Right cardiac atrium (tissue), 5 donors: ENCODE measurements around the gene IL12RB1. TPM values are rescaled to one million over a fixed set of nuclear protein-coding genes. Genes with fewer than 3 reads are reported as not detected.
"Not testable (repeated sequence)": the region's sequence is repeated elsewhere in the genome, so short reads cannot be mapped to it uniquely, and the experiment has no call there.

Source experiments
- ATAC-seq, 2 donors: fragments of 200-7000 bp; cut with Tn5 transposase; one replicate each; pipeline versions ENCODE4 v1.8.0 to v1.9.1; 2020; ENCODE audit warnings: moderate library complexity in 2 of 2, mild to moderate bottlenecking in 1 of 2
- DNase-seq, 3 donors: peaks; one replicate each; pipeline ENCODE4 v3.0.0-alpha.2; 2020
- H3K27ac ChIP-seq: one replicate; pipeline ENCODE4 v1.5.1; 2013; ENCODE audit warnings: mild to moderate bottlenecking, low read length, control low read depth, moderate library complexity
- H3K27me3 ChIP-seq: one replicate; pipeline ENCODE4 v1.6.1; 2013; ENCODE audit not compliant: control insufficient read depth, insufficient read depth
- H3K4me1 ChIP-seq: one replicate; pipeline ENCODE4 v1.6.1; 2013; ENCODE audit warnings: low read length; ENCODE audit not compliant: control insufficient read depth, insufficient read depth
- H3K4me3 ChIP-seq: one replicate; pipeline ENCODE4 v1.5.1; 2013; ENCODE audit warnings: low read length, control low read depth
- H3K9me3 ChIP-seq: one replicate; pipeline ENCODE4 v1.6.1; 2013; ENCODE audit warnings: low read length; ENCODE audit not compliant: control insufficient read depth
- WGBS: extraction: QIAGEN DNeasy Blood & Tissue Kit; methylation state at CpG from one replicate; pipeline ENCODE4 v1.1.7; 2013; 5-methylcytosine and 5-hydroxymethylcytosine counted together
- intact Hi-C, 4 donors: fragments of 100-400 bp; cut with DNase I; formaldehyde crosslinking; loops; one replicate each; pipeline versions ENCODE4 v1.11.0 to v1.14.0; 2022 to 2023
- polyA plus RNA-seq: library from polyadenylated mRNA; stranded (reverse); fragments of 200-250 nt; gene quantifications from one replicate; pipeline ENCODE4 v1.2.3, GENCODE V29; 2013
- total RNA-seq, 4 donors: library from RNA; stranded (reverse); fragmentation: NEBNext Ultra II Directional; extraction: Animal tissue kit (Norgen Biotek cat#: 25700); gene quantifications; one replicate each; pipeline ENCODE4 v1.2.1, GENCODE V29; 2021
- donor health status: healthy with polysubstance abuse.
- donor health status: DM: no; HTN: yes; CAD: no.
- donor health status: DM: no; HTN: no; CAD: no.
- donor health status: DM: no; HTN: yes; CAD: no; lungs with severe emphysema.
- donor health status: DM: yes; HTN: yes; CAD: no.

The IL12RB1 gene
- total and polyA plus RNA-seq, 5 donors = 0.32 to 1.6 (median 0.83) TPM

DNA sequence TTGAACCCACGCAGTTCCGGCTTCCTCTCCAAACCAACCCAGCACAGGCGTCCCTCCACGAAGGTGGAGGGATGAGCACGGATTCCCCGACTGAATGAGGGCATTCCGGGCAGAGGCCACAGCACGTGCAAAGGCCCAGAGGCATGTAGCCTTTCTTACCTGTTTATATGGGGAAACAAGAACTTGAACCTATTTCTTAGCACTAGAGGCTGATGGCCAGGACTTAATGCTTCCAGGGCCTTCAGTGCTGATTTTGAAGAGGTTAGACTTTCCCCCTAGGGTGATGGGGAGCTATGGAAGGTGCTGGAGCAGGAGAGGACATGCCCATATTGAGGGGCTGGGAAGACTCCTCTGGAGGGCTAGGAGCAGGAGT is 12.9 kb upstream of the IL12RB1 start:
- H3K9me3 ChIP-seq = no peaks in the 10 kb centered on the region
- ATAC-seq (no peak), DNase-seq (no peak)
- intact Hi-C loops = no loop called here
- peaks cover 6% of the 10 kb centered on the region for H3K4me1 ChIP-seq
- H3K27me3 ChIP-seq = no peaks in the 10 kb centered on the region
- no peak overlapping the region for H3K4me3 ChIP-seq
- H3K27ac ChIP-seq = no peak overlapping the region
- 77% methylated on average over 8 of the region's 8 CpGs for WGBS

DNA sequence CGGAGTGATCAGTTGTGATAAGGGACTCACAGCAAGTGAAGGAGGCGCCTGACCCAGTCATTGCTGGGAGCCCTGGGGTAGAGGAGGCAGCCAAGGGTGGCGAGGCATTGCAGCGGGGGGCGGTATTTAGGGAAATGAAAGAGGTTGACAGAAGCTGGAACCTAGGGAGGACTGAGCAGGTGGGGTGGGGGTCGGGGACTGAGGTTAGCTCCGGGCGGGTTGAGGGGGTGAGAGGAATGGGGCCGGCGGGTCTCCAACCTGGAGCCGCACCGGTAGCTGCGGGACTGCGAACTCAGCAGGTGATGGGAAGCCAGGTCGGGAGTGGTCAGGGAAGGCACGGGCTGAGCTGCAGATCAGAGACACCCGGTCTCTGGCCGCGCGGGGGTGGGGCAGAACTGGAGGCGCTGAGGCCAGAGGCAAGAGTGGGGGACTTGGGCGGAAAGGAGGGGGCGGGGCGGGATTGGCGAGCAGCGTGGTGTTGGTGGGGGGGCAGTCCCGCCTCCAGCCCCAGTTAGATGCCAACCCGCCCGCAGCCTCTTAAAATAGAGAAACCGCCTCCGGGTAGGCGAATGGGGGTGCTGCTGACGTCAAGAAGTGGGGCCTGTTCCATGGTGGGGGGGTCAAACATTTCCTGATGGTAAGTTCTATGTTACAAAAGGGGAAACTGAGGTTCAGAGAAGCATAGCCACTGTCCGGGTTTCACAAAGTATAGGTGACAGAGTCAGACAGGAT is 12.3 kb upstream of the IL12RB1 start:
- H3K27ac ChIP-seq = no peak overlapping the region
- 9% methylated on average over 34 of the region's 34 CpGs for WGBS
- H3K4me1 ChIP-seq = peaks cover 5% of the 10 kb centered on the region
- intact Hi-C loops = no loop called here
- H3K27me3 ChIP-seq = no peaks in the 10 kb centered on the region
- H3K4me3 ChIP-seq = no peak overlapping the region
- H3K9me3 ChIP-seq = no peaks in the 10 kb centered on the region
- peak in 1 of 3 donors; percentile 57 for DNase-seq
- ATAC-seq = no peak

DNA sequence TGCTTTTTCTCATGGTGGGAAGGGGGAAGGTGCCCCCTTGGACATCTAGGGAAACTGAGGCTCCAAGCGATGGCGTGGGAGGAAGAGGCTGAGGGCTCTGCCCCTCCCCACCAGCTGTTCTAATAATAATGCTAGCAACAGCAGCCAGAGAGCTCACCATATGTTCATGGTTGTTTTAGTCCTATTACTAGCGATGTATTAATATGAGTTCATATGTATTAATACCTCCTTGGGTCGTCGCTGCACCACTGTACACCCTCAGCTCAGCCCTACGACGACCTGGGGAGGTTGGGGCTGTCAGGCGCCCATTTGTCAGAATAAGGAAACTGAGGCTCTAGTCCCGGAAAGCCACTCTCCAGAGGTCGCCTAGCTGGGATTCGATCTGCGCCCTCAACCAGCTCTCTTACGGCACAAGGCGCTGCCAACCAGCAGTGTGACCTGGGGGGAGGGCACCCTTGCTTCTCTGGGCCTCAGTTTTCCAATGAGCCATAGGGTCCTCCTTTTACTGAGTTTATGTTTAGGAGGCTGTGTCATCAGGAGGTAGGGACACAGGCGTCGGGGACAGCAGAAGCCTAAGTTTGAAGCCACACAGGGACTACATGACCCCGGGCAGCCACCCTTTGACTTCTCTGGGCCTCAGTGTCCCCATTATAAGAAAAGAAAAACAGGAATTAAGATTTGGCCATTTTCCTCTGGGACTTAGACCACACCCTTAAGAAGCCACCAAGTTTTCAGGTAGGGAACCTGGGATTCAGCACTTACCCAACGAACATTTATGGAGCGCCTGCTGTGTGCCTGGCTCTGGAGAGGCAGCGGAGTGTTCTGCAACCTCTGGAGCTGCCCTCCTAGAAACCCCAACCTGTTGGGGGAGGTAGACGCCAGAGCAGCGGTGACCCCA is 11.5 kb upstream of the IL12RB1 start:
- H3K4me1 ChIP-seq = peaks cover 5% of the 10 kb centered on the region
- intact Hi-C loops = no loop called here
- WGBS = 37% methylated on average over 22 of the region's 22 CpGs
- ATAC-seq (no peak), DNase-seq (no peak)
- H3K9me3 ChIP-seq = no peaks in the 10 kb centered on the region
- H3K4me3 ChIP-seq = peak overlapping the region; percentile 60
- no peaks in the 10 kb centered on the region for H3K27me3 ChIP-seq
- H3K27ac ChIP-seq = no peak overlapping the region

DNA sequence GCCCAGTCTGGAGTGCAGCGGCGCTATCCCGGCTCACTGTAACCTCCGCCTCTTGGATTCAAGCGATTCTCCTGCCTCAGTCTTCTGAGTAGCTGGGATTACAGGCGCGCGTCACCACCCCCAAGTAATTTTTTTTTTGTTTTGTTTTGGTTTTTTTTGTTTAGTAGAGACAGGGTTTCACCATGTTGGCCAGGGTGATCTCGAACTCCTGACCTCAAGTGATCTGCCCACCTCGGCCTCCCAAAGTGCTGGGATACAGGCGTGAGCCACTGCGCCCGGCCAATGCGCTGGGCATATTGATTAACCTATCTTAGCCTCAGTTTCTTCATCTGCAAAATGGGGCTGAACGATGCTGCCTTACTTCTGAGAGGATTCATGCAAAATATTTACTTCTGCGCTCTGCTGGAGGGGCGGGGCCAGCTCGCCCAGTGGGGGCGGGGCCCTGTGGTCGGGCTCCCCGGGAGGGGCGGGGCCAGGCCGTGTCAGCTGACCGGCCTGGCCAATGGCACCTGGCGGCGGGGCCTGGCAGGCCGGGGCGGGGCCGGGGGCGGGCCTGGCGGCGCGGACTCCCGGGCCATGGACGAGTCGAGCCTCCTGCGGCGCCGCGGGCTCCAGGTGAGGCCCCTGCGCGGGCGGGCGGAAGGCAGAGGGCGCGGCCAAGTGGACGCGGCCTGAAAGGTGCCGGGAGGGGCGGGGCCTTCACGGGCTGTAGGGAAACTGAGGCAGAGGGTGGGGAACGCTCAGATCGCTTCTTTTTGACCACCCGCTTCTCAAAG is 10.7 kb upstream of the IL12RB1 start, which contains the start of gene MAST3:
TSS of gene MAST3 (plus strand) at position 562 of the 776 bp plus-strand sequence. CDS start at position 577, 15 bp downstream.
- intact Hi-C loops = no loop called here
- DNase-seq (peak; percentile 84 to 95 (median 94)), ATAC-seq (peak; percentile 94 to 96)
- H3K9me3 ChIP-seq = no peaks in the 10 kb centered on the region
- no peak within 1 kb of the TSS for H3K27ac ChIP-seq
- H3K4me1 ChIP-seq = peaks cover 5% of the 10 kb centered on the region
- 22% methylated on average over 54 of the region's 54 CpGs for WGBS
- peak within 1 kb of the TSS; percentile 60 for H3K4me3 ChIP-seq
- H3K27me3 ChIP-seq = no peaks in the 10 kb centered on the region

DNA sequence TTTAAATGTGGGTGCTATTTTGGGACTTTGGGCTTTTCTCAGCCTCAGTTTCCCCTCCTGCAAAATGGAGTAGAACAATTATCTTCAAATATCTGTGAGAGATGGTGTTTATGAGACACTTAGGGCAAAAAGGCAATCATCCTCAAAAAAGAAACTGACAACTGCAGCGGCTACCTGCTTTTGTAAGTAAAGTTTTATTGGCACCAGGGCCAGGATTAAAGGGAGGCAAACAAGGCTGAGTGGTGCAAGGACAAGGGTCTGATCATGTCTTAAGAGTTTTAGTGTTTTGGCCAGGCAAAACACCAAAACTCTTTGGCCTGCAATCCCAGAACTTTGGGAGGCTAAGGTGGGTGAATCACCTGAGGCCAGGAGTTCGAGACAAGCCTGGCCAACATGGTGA is 9.5 kb upstream of the IL12RB1 start:
- H3K27ac ChIP-seq = no peak overlapping the region
- DNase-seq = no peak
- peaks cover 5% of the 10 kb centered on the region for H3K4me1 ChIP-seq
- no peak for ATAC-seq
- H3K9me3 ChIP-seq = no peaks in the 10 kb centered on the region
- intact Hi-C loops = no loop called here
- H3K27me3 ChIP-seq = no peaks in the 10 kb centered on the region
- H3K4me3 ChIP-seq = no peak overlapping the region
- 98% methylated on average over 2 of the region's 2 CpGs for WGBS

DNA sequence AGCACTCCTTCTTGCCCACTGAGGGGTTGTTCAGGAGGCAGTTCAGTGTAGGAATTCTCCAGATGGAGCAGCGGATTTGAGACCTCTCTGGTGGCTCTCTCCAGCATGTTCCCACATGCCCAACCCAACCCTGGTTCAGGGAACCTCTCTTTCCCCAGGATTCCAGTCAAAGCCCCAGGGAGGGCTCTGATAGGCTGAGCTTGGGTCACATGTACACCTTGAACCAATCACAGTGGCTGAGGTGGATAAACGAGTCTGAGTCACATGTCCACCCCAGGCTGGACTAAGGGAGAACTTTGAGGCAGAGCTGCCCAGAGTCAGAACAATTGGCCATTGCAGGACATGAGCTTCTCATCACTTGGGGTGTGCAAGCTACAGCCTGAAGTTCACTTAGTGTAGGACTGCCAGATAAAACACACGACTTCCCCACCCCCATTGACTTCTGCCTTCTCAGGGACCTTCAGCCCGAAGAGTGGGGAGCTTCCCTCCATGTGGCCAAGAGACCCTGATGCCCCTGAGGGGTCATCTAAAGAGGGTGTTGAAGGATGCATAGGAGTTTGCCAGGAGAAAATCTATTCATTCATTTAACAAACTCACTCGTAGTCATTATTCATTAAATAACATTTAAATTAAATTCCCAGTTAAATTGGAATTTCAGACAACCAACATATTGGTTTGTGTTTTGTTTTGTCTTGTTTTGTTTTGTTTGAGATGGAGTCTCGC is 6.9 kb upstream of the IL12RB1 start:
- DNase-seq (no peak), ATAC-seq (peak in 1 of 2 donors; percentile 17)
- no peak overlapping the region for H3K4me3 ChIP-seq
- H3K4me1 ChIP-seq = peaks cover 5% of the 10 kb centered on the region
- WGBS = 75% methylated on average over 6 of the region's 6 CpGs
- intact Hi-C loops = no loop called here
- no peaks in the 10 kb centered on the region for H3K9me3 ChIP-seq
- no peak overlapping the region for H3K27ac ChIP-seq
- H3K27me3 ChIP-seq = no peaks in the 10 kb centered on the region

DNA sequence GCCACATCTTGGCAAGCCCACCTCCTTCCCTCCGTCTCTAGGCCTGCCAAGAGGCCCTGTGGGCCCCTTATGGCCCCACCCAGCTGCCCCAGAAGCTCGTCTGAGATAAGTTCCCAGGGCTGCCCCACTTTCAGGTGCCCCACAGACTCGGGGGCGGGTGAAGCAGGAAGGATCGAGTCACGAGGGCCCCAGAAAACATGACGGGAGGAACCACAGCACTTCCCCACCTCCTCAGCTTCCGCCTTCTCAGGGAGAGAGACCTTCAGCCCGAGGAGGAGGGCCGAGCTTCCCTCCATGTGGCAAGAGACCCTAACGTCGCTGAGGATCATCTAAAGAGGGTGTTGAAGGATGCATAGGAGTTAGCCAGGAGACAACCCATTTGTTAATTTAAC is 4.5 kb upstream of the IL12RB1 start:
- Histone ChIP-seq H3K4me1 (no peaks in the 10 kb centered on the region), H3K27me3 (no peaks in the 10 kb centered on the region), H3K4me3 (no peak overlapping the region), H3K9me3 (no peaks in the 10 kb centered on the region), H3K27ac (no peak overlapping the region)
- DNase-seq (peak; percentile 49 to 74 (median 74)), ATAC-seq (peak in 1 of 2 donors; percentile 59)
- intact Hi-C loops = no loop called here
- 48% methylated on average over 12 of the region's 12 CpGs for whole genome bisulfite sequencing

DNA sequence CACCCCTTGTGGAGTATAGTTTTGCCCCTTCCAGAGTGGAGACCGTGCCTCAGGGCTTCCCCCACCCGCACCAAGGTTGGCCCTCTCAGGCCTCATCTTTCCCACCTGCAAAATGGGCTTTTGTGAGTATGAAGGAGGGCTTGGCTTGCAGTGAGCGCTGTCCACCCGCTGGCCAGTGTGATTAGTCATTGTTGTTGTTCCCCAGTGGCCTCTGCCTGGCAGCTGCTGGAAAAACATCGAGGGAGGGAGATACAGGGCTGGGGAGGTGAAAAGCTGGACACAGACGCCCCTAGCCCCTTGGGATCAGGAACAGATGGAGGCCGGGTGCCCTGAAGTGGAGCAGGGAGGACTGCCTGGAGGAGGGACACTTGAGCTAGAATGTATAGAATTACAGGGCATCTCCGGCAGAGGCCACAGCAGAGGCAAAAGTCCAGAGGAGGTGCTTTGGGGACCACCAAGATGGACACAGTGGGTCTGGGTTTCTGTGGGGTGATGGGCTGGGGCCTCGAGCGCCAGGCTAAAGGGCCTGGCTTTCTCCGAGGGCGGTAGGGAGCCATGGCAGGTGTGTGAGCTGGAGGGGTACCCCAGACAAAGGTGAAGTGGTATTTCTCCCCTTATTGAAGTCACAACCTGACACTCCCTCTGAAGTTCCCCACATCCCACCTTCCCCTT is 3.9 kb upstream of the IL12RB1 start:
- Histone ChIP-seq H3K4me1 (no peaks in the 10 kb centered on the region), H3K4me3 (no peak overlapping the region), H3K9me3 (no peaks in the 10 kb centered on the region), H3K27me3 (no peaks in the 10 kb centered on the region), H3K27ac (no peak overlapping the region)
- intact Hi-C loops = no loop called here
- WGBS = 66% methylated on average over 12 of the region's 12 CpGs
- peak in 1 of 2 donors; percentile 39 for ATAC-seq
- DNase-seq = no peak

DNA sequence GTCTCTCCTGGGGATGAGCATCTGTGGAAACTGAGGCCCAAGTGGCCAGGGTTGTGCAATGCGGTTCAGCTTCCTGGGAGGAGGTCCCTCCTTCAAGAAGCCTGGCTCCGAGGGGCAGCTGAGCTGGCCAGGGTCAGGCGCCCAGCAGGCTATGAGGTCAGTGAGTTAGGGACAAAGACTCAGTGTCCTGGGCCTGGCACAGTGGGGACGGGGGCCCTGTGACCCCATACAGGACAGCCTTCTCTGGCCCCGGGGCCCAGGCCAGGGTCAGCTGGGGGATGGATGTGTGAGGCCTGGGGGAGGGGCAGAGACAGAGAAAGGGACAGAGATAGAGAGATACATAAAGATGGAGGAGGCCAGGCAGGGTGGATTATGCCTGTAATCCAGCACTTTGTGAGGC is 3.0 kb upstream of the IL12RB1 start:
- ATAC-seq (peak; percentile 10 to 25), DNase-seq (no peak)
- Histone ChIP-seq H3K9me3 (no peaks in the 10 kb centered on the region), H3K4me1 (no peaks in the 10 kb centered on the region), H3K27me3 (no peaks in the 10 kb centered on the region), H3K27ac (no peak overlapping the region), H3K4me3 (no peak overlapping the region)
- intact Hi-C loops = no loop called here
- WGBS = 72% methylated on average over 5 of the region's 5 CpGs

DNA sequence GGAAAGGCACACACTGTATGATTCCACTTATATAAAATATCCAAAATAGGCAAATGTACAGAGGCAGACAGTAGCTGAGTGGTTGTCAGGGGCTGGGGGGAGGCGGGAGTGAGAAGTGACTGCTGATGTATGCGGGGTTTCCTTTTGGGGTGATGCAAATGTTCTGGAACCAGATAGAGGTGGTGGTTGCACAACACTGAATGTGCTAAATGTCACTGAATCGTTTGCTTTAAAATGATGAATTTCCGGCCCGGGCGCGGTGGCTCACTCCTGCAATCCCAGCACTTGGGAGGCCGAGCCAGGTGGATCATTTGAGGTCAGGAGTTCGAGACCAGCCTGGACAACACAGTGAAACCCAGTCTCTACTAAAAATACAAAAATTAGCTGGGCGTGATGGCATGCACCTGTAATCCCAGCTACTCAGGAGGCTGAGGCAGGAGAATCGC is 2.4 kb upstream of the IL12RB1 start:
- H3K27ac ChIP-seq, H3K4me3 ChIP-seq, H3K9me3 ChIP-seq, intact Hi-C loops, H3K4me1 ChIP-seq, H3K27me3 ChIP-seq: not testable (repeated sequence)
- ATAC-seq (peak; percentile 39 to 42), DNase-seq (peak in 2 of 3 donors; percentile 50 to 71)
- WGBS = 66% methylated on average over 11 of the region's 11 CpGs
